Common myeloid progenitor, CD34-positive (primary cell): ENCODE results near the gene SLC6A7.
"Not testable (repeated sequence)": the region's sequence is repeated elsewhere in the genome, so short reads cannot be mapped to it uniquely, and the experiment has no call there.

ENCODE experiments used
- CTCF ChIA-PET: fragments of 350-600 bp; sonication (Branson Sonifier 250); formaldehyde crosslinking; loops from one replicate; lab custom pipeline; 2021; ENCODE audit warnings: antibody characterized with exemption; lab: Charles Lee
- POLR2A ChIA-PET: fragments of 350-600 bp; sonication (Branson Sonifier 250); formaldehyde crosslinking; loops from one replicate; lab custom pipeline; 2021; ENCODE audit warnings: antibody characterized with exemption; lab: Charles Lee
- DNase-seq, 3 donors: peaks; one replicate each; pipeline versions ENCODE4 v3.0.0 to v3.0.0-alpha.2; 2013
- H3K27ac ChIP-seq, 2 experiments: 1 replicate in 1 of 2; 2 replicates in 1 of 2; pipeline ENCODE4 v1.7.0; 2013; ENCODE audit warnings: inconsistent platforms in 2 of 2, low read length in 2 of 2, mild to moderate bottlenecking in 2 of 2, low read depth in 1 of 2, moderate library complexity in 1 of 2; ENCODE audit not compliant: severe bottlenecking in 2 of 2, insufficient read depth in 1 of 2, poor library complexity in 1 of 2
- H3K27me3 ChIP-seq, 5 experiments: replicated peaks in 2 of 5; 1 replicate in 3 of 5; 2 replicates in 2 of 5; pipeline versions ENCODE4 v1.6.1 to v1.7.0; 2013; ENCODE audit warnings: low read length in 4 of 5, mild to moderate bottlenecking in 2 of 5, moderate library complexity in 2 of 5, inconsistent platforms in 1 of 5; ENCODE audit not compliant: insufficient read depth in 5 of 5, control insufficient read depth in 4 of 5
- H3K36me3 ChIP-seq, 4 experiments: 1 replicate in 2 of 4; 2 replicates in 2 of 4; pipeline versions ENCODE4 v1.6.1 to v1.7.0; 2013; ENCODE audit warnings: low read length in 3 of 4, control low read depth in 1 of 4, mild to moderate bottlenecking in 1 of 4; ENCODE audit not compliant: control insufficient read depth in 4 of 4, insufficient read depth in 4 of 4
- H3K4me1 ChIP-seq, 4 experiments: 1 replicate in 3 of 4; 2 replicates in 1 of 4; pipeline versions ENCODE4 v1.6.1 to v1.7.1; 2013; ENCODE audit warnings: low read length in 3 of 4, mild to moderate bottlenecking in 3 of 4, control low read depth in 1 of 4, inconsistent platforms in 1 of 4, moderate library complexity in 1 of 4; ENCODE audit not compliant: control insufficient read depth in 4 of 4, insufficient read depth in 4 of 4; ENCODE audit errors: control extremely low read depth in 1 of 4
- H3K4me3 ChIP-seq, 7 experiments: 1 replicate in 4 of 7; 2 replicates in 3 of 7; pipeline versions ENCODE4 v1.5.1 to v1.7.0; 2013; ENCODE audit warnings: mild to moderate bottlenecking in 7 of 7, low read length in 6 of 7, moderate library complexity in 6 of 7, inconsistent platforms in 2 of 7, low read depth in 2 of 7, control low read depth in 1 of 7; ENCODE audit not compliant: insufficient read depth in 4 of 7, control insufficient read depth in 1 of 7; ENCODE audit errors: extremely low read depth in 1 of 7
- H3K9me3 ChIP-seq, 5 experiments: 1 replicate in 4 of 5; 2 replicates in 1 of 5; pipeline versions ENCODE4 v1.6.1 to v1.7.1; 2013; ENCODE audit warnings: low read length in 4 of 5, mild to moderate bottlenecking in 2 of 5, inconsistent platforms in 1 of 5, low read depth in 1 of 5, moderate library complexity in 1 of 5; ENCODE audit not compliant: control insufficient read depth in 4 of 5, insufficient read depth in 2 of 5; ENCODE audit errors: control extremely low read depth in 1 of 5
- WGBS: methylation state at CpG from one replicate; pipeline ENCODE4 v1.1.5; 2013; ENCODE audit not compliant: insufficient coverage; 5-methylcytosine and 5-hydroxymethylcytosine counted together

The SLC6A7 gene

GRCh38 chr5:150248493-150248892, 58.6 kb downstream of the SLC6A7 start:
- H3K27me3 ChIP-seq, H3K4me3 ChIP-seq, H3K27ac ChIP-seq, POLR2A ChIA-PET, H3K4me1 ChIP-seq, H3K36me3 ChIP-seq, H3K9me3 ChIP-seq, DNase-seq: not testable (repeated sequence)
- WGBS: no CpG with 5 or more reads among the region's 6 CpGs
- CTCF ChIA-PET: interaction anchor here (1.9 kb wide), 1 partner anchor 13 kb away, joined by 4 read pairs; no protein-coding TSS in a partner anchor

DNA sequence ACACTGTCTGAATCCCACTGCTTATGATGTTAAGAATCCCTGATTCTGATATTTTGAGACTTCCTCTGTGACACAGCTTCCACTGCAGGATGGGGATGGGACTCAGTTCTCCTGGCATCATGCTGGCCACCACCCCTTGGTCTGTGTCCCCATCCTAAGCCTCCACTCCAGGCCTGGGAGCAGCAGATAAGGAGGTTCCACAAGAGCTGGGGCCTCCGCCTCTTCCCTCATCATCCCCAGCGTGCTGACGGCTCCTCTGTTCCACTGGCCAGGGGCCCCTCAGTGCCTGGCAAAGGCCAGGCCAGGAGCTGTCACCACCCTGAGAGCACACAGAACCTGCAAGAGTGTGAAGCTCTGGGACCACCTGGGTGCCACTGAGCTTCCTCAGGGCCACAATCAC, 59.1 kb downstream of the SLC6A7 start:
- WGBS: 94% methylated on average over 3 of the region's 3 CpGs
- Histone ChIP-seq H3K9me3 (no peaks in the 10 kb centered on the region), H3K4me3 (no peak overlapping the region), H3K27me3 (no peaks in the 10 kb centered on the region), H3K36me3 (no peaks in the 10 kb centered on the region), H3K27ac (no peak overlapping the region), H3K4me1 (no peaks in the 10 kb centered on the region)
- DNase-seq: no peak
- CTCF ChIA-PET: interaction anchor here (1.9 kb wide), 1 partner anchor 14 kb away, joined by 4 read pairs; no protein-coding TSS in a partner anchor
- POLR2A ChIA-PET: no interaction called here

- DNase-seq: no peak
- Histone ChIP-seq H3K4me1 (no peaks in the 10 kb centered on the region), H3K27me3 (no peaks in the 10 kb centered on the region), H3K36me3 (no peaks in the 10 kb centered on the region), H3K4me3 (no peak overlapping the region), H3K9me3 (no peaks in the 10 kb centered on the region), H3K27ac (no peak overlapping the region)
- CTCF ChIA-PET: interaction anchor here (1.9 kb wide), 1 partner anchor 15 kb away, joined by 4 read pairs; no protein-coding TSS in a partner anchor
- 90% methylated on average over 5 of the region's 5 CpGs for WGBS
- POLR2A ChIA-PET: no interaction called here
These were observed 59.9 kb downstream of the SLC6A7 start for GRCh38 chr5:150249744-150250143.

- POLR2A ChIA-PET: no interaction called here
- CTCF ChIA-PET: interaction anchor here (0.9 to 1.0 kb wide), 2 partner anchors 11 to 83 kb away, joined by 3 read pairs; no protein-coding TSS in a partner anchor
- H3K27me3 ChIP-seq: no peaks in the 10 kb centered on the region
- no peaks in the 10 kb centered on the region for H3K9me3 ChIP-seq
- H3K4me3 ChIP-seq: no peak overlapping the region
- no peak overlapping the region for H3K27ac ChIP-seq
- no peaks in the 10 kb centered on the region for H3K36me3 ChIP-seq
- WGBS: 94% methylated on average over 7 of the region's 7 CpGs
- H3K4me1 ChIP-seq: no peaks in the 10 kb centered on the region
- no peak for DNase-seq
These were observed 61.6 kb downstream of the SLC6A7 start for GRCh38 chr5:150251504-150251903.

GRCh38 chr5:150252489-150252888, 62.6 kb downstream of the SLC6A7 start:
- Histone ChIP-seq H3K9me3 (no peaks in the 10 kb centered on the region), H3K27ac (no peak overlapping the region), H3K4me3 (no peak overlapping the region), H3K27me3 (no peaks in the 10 kb centered on the region), H3K36me3 (no peaks in the 10 kb centered on the region), H3K4me1 (no peaks in the 10 kb centered on the region)
- DNase-seq: no peak
- ChIA-PET POLR2A (no interaction called here), CTCF (no interaction called here)
- WGBS: 97% methylated on average over 6 of the region's 6 CpGs

- 86% methylated on average over 9 of the region's 10 CpGs for WGBS
- no peak for DNase-seq
- H3K27me3 ChIP-seq: no peaks in the 10 kb centered on the region
- no peak overlapping the region for H3K4me3 ChIP-seq
- POLR2A ChIA-PET: no interaction called here
- no peaks in the 10 kb centered on the region for H3K36me3 ChIP-seq
- CTCF ChIA-PET: no interaction called here
- no peaks in the 10 kb centered on the region for H3K9me3 ChIP-seq
- H3K27ac ChIP-seq: no peak overlapping the region
- H3K4me1 ChIP-seq: no peaks in the 10 kb centered on the region
These were observed 63.8 kb downstream of the SLC6A7 start for GRCh38 chr5:150253416-150254208.

GRCh38 chr5:150254363-150254762, 64.5 kb downstream of the SLC6A7 start:
- no peak overlapping the region for H3K27ac ChIP-seq
- H3K27me3 ChIP-seq: no peaks in the 10 kb centered on the region
- WGBS: 92% methylated on average over 7 of the region's 7 CpGs
- ChIA-PET POLR2A (no interaction called here), CTCF (interaction anchor here (0.6 to 1.8 kb wide), 4 partner anchors 10 to 170 kb away, joined by 3 to 5 read pairs (median 3); no protein-coding TSS in a partner anchor)
- no peaks in the 10 kb centered on the region for H3K36me3 ChIP-seq
- no peaks in the 10 kb centered on the region for H3K9me3 ChIP-seq
- H3K4me3 ChIP-seq: no peak overlapping the region
- H3K4me1 ChIP-seq: no peaks in the 10 kb centered on the region
- no peak for DNase-seq
